WTC11 (cell line): Measurements from ENCODE around the gene FOXO3. TPM values are rescaled to one million over a fixed set of nuclear protein-coding genes. Genes with fewer than 3 reads are reported as not detected.

ENCODE experiments used
- ATAC-seq: fragments of 200-7000 bp; cut with Tn5 transposase; 2 replicates; pipeline ENCODE4 v1.10.0; 2021; ENCODE audit warnings: mild to moderate bottlenecking, moderate library complexity
- CTCF ChIA-PET: fragments of 300-600 bp; sonication (Branson Sonifier 250); formaldehyde crosslinking; loops from one replicate; lab custom pipeline; 2021; ENCODE audit warnings: antibody characterized with exemption; lab: Charles Lee
- POLR2A ChIA-PET: fragments of 350-600 bp; sonication (Branson Sonifier 250); formaldehyde crosslinking; loops from one replicate; lab custom pipeline; 2021; ENCODE audit warnings: antibody characterized with exemption; lab: Charles Lee
- DNase-seq: peaks from one replicate; pipeline ENCODE4 v3.0.0; 2021; ENCODE audit warnings: low spot score
- H3K27ac Mint-ChIP-seq: 2 replicates; pipeline ENCODE4 v1.8.0; 2021; ENCODE audit warnings: mixed read lengths
- H3K27me3 Mint-ChIP-seq: 2 replicates; pipeline ENCODE4 v1.8.0; 2021; ENCODE audit warnings: low read depth, mild to moderate bottlenecking, moderate library complexity, mixed read lengths
- H3K36me3 Mint-ChIP-seq: 2 replicates; pipeline ENCODE4 v1.8.0; 2021; ENCODE audit warnings: mixed read lengths
- H3K4me1 Mint-ChIP-seq: 2 replicates; pipeline ENCODE4 v1.8.0; 2022; ENCODE audit warnings: mixed read lengths
- H3K4me3 Mint-ChIP-seq: 2 replicates; pipeline ENCODE4 v1.8.0; 2021; ENCODE audit warnings: mild to moderate bottlenecking, moderate library complexity, mixed read lengths
- H3K9me3 Mint-ChIP-seq: 2 replicates; pipeline ENCODE4 v1.8.0; 2021; ENCODE audit warnings: mixed read lengths
- ATF1 ChIP-seq: sonication (generic); formaldehyde crosslinking; IDR thresholded peaks from 2 replicates; pipeline ENCODE4 v1.8.1; 2023; ENCODE audit warnings: mild to moderate bottlenecking, moderate library complexity, missing genetic modification reagents
- IRF2 ChIP-seq: sonication (generic); formaldehyde crosslinking; IDR thresholded peaks from 2 replicates; pipeline ENCODE4 v1.8.0; 2022; ENCODE audit warnings: low read depth, missing genetic modification reagents, borderline replicate concordance
- NFYB ChIP-seq: sonication (generic); formaldehyde crosslinking; conservative IDR thresholded peaks from 2 replicates; pipeline ENCODE4 v1.8.0; 2022; ENCODE audit warnings: low read depth, missing genetic modification reagents
- NR1H2 ChIP-seq: sonication (generic); formaldehyde crosslinking; IDR thresholded peaks from 2 replicates; pipeline ENCODE4 v1.9.0; 2021; ENCODE audit warnings: mild to moderate bottlenecking, moderate library complexity, missing genetic modification reagents
- OVOL2 ChIP-seq: fragments of 250-450 bp; sonication (Bioruptor Pico); IDR thresholded peaks from 2 replicates; pipeline ENCODE4 v1.9.0; 2021; ENCODE audit warnings: mild to moderate bottlenecking, borderline replicate concordance
- SOX15 ChIP-seq: fragments of 250-450 bp; sonication (Bioruptor Pico); IDR thresholded peaks from 2 replicates; pipeline ENCODE4 v1.9.0; 2021; ENCODE audit warnings: mild to moderate bottlenecking
- ZNF317 ChIP-seq: sonication (generic); formaldehyde crosslinking; IDR thresholded peaks from 2 replicates; pipeline ENCODE4 v1.8.1; 2023; ENCODE audit warnings: low read depth, mild to moderate bottlenecking, moderate library complexity, missing genetic modification reagents, borderline replicate concordance
- ZNF671 ChIP-seq: fragments of 250-450 bp; sonication (Bioruptor Pico); IDR thresholded peaks from 2 replicates; pipeline ENCODE4 v1.8.0; 2021; ENCODE audit warnings: mild to moderate bottlenecking
- total RNA-seq: library from RNA; stranded (reverse); gene quantifications from 3 replicates; pipeline ENCODE4 v1.2.3, GENCODE V29; 2021
- TF ChIP-seq, protein P1 (sequence below): sonication (generic); formaldehyde crosslinking; conservative IDR thresholded peaks from 2 replicates; pipeline ENCODE4 v1.8.1; 2022; ENCODE audit warnings: mild to moderate bottlenecking, missing genetic modification reagents
- TF ChIP-seq, protein P2 (sequence below): fragments of 250-450 bp; sonication (Bioruptor Pico); conservative IDR thresholded peaks from 2 replicates; pipeline ENCODE4 v1.9.0; 2021; ENCODE audit warnings: mild to moderate bottlenecking
- TF ChIP-seq, protein P3 (sequence below): fragments of 250-450 bp; sonication (Bioruptor Pico); IDR thresholded peaks from 2 replicates; pipeline ENCODE4 v2.1.2; 2022; ENCODE audit warnings: mild to moderate bottlenecking, moderate library complexity
- TF ChIP-seq, protein P4 (sequence below): sonication (generic); formaldehyde crosslinking; IDR thresholded peaks from 2 replicates; pipeline ENCODE4 v1.8.1; 2023; ENCODE audit warnings: mild to moderate bottlenecking, missing genetic modification reagents, moderate library complexity
- TF ChIP-seq, protein P5 (sequence below): sonication (generic); formaldehyde crosslinking; IDR thresholded peaks from 2 replicates; pipeline ENCODE4 v1.8.1; 2023; ENCODE audit warnings: mild to moderate bottlenecking, moderate library complexity, missing genetic modification reagents
- TF ChIP-seq, protein P6 (sequence below): sonication (generic); formaldehyde crosslinking; IDR thresholded peaks from 2 replicates; pipeline ENCODE4 v1.8.1; 2022; ENCODE audit warnings: missing genetic modification reagents, borderline replicate concordance
- TF ChIP-seq, protein P7 (sequence below): fragments of 250-450 bp; sonication (Bioruptor Pico); IDR thresholded peaks from 2 replicates; pipeline ENCODE4 v1.9.0; 2021; ENCODE audit warnings: mild to moderate bottlenecking, borderline replicate concordance

Gene FOXO3
- total RNA-seq, 1 experiment from 2014 or later: 15.6 TPM

DNA sequence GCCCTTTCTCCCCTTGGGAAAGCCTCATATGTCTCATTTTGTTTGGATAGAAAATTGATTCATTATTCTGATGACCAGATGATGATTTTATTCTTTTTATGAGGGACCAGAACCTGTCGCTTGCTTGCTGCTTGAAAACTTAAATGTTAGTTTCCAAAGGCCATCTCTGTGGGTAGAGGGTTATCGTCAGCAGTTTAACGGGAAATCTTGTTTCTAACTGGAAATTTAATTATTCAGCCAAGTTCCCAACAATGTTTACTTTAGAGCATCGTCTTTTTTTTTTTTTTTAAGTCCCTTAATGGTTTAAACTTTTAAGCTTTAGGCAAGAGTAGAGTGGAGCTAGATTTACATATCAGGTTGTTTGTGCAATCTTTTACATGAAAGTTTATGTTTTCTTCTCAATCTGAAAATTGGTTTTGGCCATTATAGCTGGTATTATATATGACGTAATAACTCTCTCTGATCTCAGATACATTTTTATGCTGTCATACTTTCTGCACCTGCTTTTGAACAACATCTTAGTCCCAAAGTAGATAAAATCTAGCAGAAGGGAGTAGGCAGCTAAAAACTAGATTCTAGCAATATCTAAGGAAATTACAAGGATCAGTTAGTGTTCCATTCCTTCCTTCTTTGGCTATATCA lies 93.9 kb downstream of the FOXO3 start:
- CTCF ChIA-PET: no interaction called here
- Mint-ChIP-seq H3K4me3 (no peak overlapping the region), H3K4me1 (peaks cover 63% of the 10 kb centered on the region), H3K36me3 (no peaks in the 10 kb centered on the region), H3K27me3 (no peaks in the 10 kb centered on the region), H3K27ac (no peak overlapping the region), H3K9me3 (peaks cover 5% of the 10 kb centered on the region)
- DNase-seq (no peak), ATAC-seq (no peak)
- TF ChIP-seq ATF1 (CRISPR knock-in tag): no peak
- TF ChIP-seq, protein P1, sequence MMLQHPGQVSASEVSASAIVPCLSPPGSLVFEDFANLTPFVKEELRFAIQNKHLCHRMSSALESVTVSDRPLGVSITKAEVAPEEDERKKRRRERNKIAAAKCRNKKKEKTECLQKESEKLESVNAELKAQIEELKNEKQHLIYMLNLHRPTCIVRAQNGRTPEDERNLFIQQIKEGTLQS (CRISPR knock-in tag): no peak
- TF ChIP-seq, protein P2, sequence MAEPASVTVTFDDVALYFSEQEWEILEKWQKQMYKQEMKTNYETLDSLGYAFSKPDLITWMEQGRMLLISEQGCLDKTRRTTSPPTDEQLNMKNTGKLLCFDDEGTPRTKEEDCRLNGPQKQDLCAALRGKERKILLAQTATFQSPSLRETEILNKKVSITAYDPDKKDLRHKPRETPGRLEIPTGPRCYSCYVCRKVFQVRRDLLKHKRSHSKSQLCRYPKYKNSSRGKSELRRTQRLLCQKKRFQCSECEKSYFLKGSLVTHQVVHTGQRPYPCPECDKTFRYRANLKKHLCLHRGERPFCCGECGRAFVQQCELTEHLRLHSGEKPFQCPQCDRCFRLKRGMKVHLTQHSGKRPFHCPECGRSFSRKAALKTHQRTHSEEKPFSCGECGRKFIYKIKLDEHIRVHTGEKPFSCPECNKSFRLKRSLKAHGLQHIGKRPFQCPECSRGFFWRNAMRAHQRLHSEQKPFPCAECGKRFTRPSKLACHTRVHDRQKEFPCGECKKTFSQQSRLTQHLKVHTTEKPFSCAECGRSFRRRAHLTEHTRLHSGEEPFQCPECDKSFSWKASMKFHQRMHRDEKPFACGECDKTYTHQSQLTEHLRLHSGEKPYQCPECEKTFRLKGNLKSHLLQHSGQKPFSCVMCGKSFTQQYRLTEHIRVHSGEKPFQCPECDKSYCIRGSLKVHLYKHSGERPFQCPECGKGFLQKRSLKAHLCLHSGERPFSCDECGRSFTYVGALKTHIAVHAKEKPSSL: no peak
- no peak for TF ChIP-seq ZNF317 (CRISPR knock-in tag)
- TF ChIP-seq SOX15 (CRISPR knock-in tag): no peak
- no peak for TF ChIP-seq ZNF671
- TF ChIP-seq, protein P3, sequence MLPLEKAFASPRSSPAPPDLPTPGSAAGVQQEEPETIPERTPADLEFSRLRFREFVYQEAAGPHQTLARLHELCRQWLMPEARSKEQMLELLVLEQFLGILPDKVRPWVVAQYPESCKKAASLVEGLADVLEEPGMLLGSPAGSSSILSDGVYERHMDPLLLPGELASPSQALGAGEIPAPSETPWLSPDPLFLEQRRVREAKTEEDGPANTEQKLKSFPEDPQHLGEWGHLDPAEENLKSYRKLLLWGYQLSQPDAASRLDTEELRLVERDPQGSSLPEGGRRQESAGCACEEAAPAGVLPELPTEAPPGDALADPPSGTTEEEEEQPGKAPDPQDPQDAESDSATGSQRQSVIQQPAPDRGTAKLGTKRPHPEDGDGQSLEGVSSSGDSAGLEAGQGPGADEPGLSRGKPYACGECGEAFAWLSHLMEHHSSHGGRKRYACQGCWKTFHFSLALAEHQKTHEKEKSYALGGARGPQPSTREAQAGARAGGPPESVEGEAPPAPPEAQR: no peak
- POLR2A ChIA-PET: no interaction called here

DNA sequence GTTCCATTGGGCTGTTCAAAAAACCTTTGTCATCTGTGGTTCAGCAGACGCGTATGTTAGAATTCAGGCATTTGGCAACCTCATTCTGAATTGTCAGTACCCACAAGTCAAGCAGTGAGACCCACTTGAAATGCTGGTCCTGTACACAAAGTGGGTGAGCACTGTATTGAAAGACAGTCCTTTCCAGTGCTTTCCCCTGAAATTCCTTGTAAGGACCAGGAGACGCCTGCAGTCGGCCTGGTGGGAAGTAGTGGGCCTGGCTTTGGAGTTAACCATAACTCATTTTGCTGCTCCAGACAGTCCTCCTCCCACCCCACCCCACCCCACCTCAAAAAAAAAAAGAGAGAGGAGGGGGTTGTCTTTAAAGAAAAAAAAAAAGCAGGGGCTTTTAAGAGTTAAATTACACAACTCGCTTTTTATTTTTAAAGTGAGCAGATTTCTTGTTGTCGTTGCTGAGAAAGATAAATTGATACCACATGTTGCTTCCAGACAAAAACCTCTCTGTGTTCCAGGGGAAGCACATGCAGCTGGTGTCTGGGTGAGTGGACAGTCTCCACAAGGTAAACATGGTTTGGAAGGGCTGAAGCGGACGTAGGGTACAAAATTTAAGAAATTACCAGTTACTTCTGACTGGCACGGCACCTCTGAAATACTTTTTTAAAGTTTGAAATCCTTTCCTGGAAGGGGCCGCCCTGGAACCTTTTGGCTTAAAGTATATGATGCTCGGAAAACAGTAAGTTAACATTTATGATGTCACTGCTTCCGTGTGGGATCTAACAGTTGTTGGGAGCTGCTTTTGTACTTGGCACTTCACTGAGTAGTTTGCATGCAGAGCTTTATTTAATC lies 95.3 kb downstream of the FOXO3 start:
- Mint-ChIP-seq H3K4me3 (no peak overlapping the region), H3K9me3 (peaks cover 5% of the 10 kb centered on the region), H3K4me1 (peaks cover 49% of the 10 kb centered on the region), H3K27me3 (no peaks in the 10 kb centered on the region), H3K27ac (peak overlapping the region; percentile 45; the same call in 1 of the 2 replicates), H3K36me3 (no peaks in the 10 kb centered on the region)
- ATAC-seq (peak; percentile 34; the same call in 1 of the 2 replicates), DNase-seq (no peak)
- TF ChIP-seq, protein P4, sequence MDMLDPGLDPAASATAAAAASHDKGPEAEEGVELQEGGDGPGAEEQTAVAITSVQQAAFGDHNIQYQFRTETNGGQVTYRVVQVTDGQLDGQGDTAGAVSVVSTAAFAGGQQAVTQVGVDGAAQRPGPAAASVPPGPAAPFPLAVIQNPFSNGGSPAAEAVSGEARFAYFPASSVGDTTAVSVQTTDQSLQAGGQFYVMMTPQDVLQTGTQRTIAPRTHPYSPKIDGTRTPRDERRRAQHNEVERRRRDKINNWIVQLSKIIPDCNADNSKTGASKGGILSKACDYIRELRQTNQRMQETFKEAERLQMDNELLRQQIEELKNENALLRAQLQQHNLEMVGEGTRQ: no peak
- TF ChIP-seq OVOL2 (CRISPR knock-in tag) (no peak), NR1H2 (CRISPR knock-in tag) (no peak), ZNF317 (CRISPR knock-in tag) (no peak), IRF2 (CRISPR knock-in tag) (no peak), NFYB (CRISPR knock-in tag) (no peak), ZNF671 (no peak)
- TF ChIP-seq, protein P5, sequence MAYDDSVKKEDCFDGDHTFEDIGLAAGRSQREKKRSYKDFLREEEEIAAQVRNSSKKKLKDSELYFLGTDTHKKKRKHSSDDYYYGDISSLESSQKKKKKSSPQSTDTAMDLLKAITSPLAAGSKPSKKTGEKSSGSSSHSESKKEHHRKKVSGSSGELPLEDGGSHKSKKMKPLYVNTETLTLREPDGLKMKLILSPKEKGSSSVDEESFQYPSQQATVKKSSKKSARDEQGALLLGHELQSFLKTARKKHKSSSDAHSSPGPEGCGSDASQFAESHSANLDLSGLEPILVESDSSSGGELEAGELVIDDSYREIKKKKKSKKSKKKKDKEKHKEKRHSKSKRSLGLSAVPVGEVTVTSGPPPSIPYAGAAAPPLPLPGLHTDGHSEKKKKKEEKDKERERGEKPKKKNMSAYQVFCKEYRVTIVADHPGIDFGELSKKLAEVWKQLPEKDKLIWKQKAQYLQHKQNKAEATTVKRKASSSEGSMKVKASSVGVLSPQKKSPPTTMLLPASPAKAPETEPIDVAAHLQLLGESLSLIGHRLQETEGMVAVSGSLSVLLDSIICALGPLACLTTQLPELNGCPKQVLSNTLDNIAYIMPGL (CRISPR knock-in tag): no peak
- TF ChIP-seq, protein P6, sequence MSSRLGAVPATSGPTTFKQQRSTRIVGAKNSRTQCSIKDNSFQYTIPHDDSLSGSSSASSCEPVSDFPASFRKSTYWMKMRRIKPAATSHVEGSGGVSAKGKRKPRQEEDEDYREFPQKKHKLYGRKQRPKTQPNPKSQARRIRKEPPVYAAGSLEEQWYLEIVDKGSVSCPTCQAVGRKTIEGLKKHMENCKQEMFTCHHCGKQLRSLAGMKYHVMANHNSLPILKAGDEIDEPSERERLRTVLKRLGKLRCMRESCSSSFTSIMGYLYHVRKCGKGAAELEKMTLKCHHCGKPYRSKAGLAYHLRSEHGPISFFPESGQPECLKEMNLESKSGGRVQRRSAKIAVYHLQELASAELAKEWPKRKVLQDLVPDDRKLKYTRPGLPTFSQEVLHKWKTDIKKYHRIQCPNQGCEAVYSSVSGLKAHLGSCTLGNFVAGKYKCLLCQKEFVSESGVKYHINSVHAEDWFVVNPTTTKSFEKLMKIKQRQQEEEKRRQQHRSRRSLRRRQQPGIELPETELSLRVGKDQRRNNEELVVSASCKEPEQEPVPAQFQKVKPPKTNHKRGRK: no peak
- TF ChIP-seq, protein P7, sequence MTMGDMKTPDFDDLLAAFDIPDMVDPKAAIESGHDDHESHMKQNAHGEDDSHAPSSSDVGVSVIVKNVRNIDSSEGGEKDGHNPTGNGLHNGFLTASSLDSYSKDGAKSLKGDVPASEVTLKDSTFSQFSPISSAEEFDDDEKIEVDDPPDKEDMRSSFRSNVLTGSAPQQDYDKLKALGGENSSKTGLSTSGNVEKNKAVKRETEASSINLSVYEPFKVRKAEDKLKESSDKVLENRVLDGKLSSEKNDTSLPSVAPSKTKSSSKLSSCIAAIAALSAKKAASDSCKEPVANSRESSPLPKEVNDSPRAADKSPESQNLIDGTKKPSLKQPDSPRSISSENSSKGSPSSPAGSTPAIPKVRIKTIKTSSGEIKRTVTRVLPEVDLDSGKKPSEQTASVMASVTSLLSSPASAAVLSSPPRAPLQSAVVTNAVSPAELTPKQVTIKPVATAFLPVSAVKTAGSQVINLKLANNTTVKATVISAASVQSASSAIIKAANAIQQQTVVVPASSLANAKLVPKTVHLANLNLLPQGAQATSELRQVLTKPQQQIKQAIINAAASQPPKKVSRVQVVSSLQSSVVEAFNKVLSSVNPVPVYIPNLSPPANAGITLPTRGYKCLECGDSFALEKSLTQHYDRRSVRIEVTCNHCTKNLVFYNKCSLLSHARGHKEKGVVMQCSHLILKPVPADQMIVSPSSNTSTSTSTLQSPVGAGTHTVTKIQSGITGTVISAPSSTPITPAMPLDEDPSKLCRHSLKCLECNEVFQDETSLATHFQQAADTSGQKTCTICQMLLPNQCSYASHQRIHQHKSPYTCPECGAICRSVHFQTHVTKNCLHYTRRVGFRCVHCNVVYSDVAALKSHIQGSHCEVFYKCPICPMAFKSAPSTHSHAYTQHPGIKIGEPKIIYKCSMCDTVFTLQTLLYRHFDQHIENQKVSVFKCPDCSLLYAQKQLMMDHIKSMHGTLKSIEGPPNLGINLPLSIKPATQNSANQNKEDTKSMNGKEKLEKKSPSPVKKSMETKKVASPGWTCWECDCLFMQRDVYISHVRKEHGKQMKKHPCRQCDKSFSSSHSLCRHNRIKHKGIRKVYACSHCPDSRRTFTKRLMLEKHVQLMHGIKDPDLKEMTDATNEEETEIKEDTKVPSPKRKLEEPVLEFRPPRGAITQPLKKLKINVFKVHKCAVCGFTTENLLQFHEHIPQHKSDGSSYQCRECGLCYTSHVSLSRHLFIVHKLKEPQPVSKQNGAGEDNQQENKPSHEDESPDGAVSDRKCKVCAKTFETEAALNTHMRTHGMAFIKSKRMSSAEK (CRISPR knock-in tag): no peak
- POLR2A ChIA-PET: no interaction called here
- CTCF ChIA-PET: no interaction called here
